ENCODE results near the gene PTPN2.
"Not testable (repeated sequence)": the region's sequence is repeated elsewhere in the genome, so short reads cannot be mapped to it uniquely, and the experiment has no call there.

DNA sequence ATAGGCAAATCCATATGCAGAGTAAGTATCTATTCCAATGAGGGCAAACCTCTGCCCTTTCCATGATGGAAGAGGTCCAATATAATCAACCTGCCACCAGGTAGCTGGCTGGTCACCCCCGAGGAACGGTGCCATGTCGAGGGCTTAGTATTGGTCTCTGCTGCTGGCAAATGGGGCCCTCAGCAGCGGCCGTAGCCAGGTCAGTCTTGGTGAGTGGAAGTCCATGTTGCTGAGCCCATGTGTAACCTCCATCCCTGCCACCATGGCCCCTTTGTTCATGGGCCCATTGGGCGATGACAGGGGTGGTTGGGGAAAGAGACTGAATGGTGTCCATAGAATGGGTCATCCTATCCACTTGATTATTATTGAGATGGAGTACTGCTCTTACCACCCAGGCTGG is 128.4 kb downstream of the PTPN2 start:
- TF ChIP-seq CTCF (IDR thresholded peaks at IDR 0.05; ENCODE audit: insufficient read depth, low read length, poor library complexity, severe bottlenecking); EZH2phosphoT487 (conservative IDR thresholded peaks at IDR 0.05; ENCODE audit: low read length): not testable (repeated sequence)

Measured in SU-DHL-6 (cell line).